ENCODE results near the gene FAM227B.
"Not testable (repeated sequence)": the region's sequence is repeated elsewhere in the genome, so short reads cannot be mapped to it uniquely, and the experiment has no call there.

The FAM227B gene

DNA sequence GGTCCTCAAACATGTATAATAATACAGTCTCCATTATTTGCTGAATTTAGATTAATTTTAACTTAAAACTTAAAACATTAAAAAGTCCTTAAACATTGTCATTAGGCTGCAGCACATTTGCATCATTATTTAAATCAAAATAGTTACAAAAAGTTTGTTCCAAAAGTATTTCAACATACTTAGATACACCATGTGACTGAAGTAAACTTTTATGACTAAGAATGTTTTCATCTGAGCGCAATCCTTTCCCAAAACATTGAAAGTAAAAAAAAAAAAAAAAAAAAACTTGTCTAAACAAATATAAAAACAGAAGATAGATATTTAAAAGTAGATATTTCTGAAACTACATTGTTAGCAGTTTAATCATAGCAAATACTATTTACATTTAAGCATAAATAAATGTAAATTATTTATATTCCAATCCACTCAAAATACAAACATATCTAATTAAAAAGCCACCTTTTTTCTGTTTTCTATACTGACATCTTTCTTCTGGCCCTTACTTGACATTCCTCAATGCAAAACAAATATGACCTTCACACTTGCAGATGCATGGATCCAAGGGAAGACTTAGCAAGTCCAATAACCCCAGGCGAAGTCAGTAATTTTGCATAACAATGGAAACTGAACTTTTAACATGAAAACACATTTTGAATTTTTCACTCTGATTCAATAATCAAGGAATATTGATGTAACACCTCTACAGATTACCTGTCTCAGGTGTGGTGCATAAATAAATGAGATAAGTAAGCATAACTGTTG is 10.3 kb downstream of the FAM227B start:
- FAIRE-seq: peak; percentile 50

DNA sequence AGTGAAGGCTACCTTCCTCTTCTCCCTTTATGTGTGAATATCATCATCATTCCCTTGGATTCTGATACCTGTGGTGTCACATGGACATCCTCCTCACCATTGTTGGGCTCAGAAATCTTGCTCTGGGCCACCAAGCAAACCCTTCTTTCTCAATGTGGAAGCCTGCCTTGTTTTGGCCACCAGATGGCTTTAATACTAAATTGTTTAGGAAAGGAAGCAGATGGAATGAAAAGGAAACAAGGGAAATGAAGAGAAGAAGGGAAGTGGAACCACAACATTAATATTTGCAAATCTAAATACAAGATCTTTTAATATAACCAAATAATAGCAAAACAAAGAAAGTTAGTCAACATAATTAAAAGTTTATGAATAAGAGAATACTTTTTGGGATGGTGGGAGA is 14.0 kb downstream of the FAM227B start:
- FAIRE-seq: no peak

DNA sequence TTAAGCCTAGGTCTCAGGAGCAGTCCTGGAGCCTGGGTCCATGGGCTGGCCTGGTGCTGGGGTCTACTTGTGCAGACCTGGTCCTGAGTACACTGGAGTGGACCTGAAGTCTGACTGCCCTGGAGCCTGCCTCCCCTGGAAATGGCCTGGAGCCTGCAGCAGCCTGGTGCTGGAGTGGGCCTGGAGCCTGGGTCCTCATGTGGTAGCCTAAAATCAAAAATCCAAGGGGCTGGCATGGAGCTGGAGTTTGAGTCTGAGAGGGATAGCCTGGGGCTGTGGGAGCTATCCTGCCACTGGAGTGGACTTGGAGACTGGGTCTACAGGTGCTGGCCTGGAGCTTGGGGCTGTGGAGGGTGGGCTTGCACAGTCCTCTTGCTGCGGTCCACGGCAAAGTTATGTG is 15.0 kb downstream of the FAM227B start:
- no peak for FAIRE-seq

DNA sequence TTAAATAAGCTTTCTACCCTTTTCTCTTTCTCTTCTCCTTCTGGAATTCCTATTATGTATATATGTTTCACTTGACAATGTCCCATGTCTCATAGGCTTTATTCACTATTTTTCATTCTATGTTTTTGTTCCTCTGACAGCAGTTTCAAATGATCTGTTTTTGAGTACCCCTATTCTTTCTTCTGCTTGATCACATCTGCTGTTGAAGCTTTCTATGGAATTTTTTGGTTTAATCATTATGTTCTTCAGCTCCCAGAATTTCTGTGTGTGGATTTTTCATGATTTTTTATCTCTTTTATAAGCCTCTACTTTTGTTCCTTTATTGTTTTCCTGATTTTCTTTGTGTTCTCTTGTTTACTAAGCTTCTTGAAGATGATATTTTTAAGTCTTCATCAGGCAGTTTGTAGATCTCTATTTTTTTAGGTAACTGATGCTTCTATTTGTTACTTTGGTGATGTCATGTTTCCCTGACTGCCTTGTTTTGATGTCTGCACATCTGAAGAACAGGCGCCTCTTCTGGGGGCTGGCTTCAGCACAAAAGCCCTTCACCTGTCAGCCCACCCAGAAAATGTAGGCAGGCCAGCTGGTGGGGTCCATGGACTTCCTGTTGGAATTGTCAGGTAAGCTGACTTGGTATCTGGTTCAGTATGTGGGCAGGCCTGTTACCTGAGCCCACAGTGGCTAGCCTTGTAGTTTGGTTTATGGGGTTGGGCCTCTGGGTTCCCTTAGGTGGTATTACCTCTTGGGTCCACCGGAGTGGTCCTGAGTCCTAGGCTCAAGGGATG is 15.8 kb downstream of the FAM227B start:
- FAIRE-seq: no peak

DNA sequence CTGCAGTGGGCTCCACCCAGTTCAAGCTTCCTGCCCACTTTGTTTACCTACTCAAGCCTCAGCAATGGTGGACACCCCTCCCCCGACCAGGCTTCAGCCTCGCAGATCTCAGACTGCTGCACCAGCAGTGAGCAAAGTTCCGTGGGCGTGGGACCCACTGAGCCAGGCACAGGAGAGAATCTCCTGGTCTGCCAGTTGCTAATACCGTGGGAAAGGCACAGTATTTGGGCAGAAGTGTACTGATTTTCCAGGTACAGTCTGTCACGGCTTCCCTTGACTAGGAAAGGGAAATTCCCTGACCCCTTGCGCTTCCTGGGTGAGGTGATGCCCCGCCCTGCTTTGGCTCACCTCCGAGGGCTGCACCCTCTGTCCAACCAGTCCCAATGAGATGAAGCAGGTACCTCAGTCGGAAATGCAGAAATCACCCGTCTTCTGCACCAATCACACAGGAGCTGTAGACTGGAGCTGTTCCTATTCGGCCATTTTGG is 27.7 kb downstream of the FAM227B start:
- FAIRE-seq: not testable (repeated sequence)

DNA sequence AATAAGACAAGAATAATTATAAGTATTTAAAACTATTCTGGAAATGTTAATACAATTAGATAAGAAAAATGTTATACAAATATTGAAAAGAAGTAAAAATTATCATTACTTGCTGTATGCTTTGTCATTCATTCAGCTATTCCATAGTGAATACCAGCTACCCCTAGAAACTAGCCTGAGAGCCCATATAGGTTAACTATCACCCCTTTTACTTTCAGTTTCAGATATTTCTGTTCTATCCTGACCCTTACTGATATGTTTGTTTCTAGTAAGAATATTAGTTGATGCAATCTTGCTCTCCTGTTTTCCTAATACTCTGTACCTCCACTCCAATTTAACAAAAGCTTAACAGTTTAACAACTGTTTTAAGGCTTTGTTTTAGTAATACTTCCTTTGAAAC is 31.6 kb downstream of the FAM227B start:
- no peak for FAIRE-seq

DNA sequence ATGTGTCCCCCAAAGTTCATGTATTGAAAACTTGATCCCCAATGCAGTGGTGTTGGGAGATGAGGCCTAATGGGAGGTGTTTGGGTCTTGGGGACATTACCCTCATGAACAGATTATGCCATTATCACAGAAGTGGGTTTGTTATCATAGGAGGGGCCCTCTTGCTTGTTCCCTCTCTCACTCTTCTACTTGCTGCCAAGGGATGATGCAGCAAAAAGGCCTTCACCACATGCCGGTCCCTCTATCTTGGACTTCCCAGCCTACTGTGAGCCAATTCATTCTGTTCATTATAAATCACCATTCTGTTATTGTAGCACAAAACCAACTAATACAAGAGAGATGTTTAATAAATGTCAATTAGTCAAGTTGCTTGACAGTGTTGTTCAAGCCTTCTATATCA is 47.2 kb downstream of the FAM227B start:
- FAIRE-seq: no peak

DNA sequence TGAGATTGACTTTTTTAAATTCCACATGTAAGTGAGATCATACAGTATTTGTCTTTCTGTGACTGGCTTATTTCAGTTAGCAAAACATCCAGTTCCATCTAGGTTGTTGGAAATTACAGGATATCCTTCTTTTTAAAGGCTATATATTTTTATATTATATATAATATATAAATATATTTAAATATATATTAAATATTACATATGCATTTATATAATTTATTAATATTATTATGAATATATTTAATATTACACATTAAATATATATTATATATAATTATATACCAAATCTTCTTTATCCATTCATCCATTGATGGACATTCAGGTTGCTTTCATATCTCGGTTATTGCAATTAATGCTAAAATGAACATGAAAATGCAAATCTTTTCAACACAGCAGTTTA is 49.9 kb downstream of the FAM227B start:
- peak; percentile 85 for FAIRE-seq

DNA sequence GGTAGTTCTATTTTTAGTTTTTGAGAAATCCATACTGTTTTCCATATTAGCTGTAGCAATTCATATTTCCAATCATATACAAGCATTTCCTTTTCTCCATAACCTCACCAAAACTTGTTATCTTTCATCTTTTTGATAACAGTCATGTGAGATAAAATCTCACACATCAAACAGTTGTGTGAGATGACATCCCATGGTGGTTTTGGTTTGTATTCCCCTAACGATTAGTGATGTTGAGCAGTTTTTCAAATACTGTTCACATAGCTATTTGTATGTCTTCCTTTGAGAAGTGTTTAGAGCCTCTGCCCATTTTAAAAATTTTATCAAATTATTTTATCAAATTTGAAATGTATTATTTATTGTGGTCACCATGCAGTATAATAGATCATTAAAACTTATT is 50.4 kb downstream of the FAM227B start:
- FAIRE-seq: no peak

DNA sequence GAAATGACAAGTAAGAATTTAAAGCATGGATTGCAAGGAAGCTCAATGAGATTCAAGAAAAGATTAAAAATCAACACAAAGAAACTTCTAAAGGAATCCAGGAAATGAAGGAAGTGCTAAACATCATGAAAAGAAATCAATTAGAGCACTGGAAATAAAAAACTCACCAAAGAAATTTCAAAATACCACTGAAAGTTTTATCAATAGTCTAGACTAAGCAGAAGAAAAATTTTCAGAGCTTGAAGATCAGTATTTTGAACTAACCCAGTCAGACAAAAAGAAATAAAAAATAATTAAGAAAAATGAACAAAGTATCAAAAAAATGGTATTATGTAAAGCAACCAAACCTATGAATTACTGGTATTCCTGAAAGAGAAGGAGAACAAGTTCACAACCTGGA is 60.6 kb downstream of the FAM227B start:
- FAIRE-seq: no peak

DNA sequence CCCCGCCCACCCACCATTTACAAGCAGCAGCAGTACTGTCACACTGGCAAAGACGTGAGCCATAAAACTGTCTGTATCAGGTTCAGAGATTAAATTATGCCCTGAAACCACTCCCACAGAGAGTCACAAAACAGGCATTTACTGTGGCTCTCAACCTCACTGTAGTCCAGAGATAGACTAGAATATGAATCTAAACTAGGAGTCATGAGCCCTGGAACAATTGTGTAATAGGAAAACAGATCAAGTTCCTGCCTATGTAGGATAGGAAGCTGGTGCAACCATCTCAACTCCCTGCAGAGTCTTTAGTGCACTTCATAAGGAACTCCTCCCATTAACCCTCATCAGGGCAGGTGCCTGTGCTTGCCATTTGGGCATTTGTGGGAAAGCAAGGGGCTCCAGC is 61.7 kb downstream of the FAM227B start:
- no peak for FAIRE-seq

DNA sequence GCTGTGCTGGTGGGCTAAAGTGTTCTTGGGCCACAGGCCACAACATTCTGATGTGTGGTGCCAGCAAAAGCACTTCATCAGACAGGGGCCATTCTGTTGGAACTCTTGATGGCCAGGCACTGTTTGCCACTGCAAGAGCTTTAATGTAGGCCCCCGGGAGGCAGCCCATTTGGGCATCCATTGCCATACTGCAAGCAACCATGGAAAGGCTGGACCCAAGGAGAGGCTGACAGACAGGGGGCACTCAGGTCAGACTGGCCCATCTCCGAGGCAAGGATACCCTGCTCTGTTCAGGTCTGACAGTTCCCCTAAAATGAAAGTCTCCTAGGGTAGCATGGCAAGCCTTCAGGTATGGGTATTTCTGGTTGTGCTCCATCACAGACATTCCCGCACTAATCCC is 64.2 kb downstream of the FAM227B start:
- no peak for FAIRE-seq

DNA sequence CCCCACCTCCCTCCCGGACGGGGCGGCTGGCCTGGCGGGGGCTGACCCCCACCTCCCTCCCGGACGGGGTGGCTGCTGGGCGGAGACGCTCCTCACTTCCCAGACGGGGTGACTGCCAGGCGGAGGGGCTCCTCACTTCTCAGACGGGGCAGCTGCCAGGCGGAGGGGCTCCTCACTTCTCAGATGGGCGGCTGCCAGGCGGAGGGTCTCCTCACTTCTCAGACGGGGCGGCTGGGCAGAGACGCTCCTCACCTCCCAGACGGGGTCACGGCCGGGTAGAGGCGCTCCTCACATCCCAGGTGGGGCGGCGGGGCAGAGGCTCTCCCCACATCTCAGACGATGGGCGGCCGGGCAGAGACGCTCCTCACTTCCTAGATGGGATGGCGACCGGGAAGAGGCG is 70.3 kb downstream of the FAM227B start:
- not testable (repeated sequence) for FAIRE-seq

DNA sequence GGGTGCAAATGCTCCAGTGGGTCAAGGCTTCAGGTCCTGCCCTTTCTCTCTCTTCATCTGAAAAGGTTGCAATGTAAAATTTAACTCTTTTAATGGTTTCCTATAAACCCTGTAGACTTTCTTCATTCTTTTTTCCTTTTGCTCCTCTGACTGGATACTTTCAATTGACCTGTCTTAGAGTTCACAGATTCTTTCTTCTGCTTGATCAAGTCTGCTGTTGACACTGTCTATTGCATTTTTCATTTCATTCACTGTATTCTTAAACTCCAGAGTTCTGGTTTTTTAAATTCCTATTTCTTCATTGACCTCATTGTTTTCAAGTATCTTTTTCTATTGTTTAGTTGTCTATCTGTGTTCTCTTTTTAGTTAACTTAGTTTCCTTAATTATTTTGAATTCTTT is 82.1 kb downstream of the FAM227B start:
- no peak for FAIRE-seq

DNA sequence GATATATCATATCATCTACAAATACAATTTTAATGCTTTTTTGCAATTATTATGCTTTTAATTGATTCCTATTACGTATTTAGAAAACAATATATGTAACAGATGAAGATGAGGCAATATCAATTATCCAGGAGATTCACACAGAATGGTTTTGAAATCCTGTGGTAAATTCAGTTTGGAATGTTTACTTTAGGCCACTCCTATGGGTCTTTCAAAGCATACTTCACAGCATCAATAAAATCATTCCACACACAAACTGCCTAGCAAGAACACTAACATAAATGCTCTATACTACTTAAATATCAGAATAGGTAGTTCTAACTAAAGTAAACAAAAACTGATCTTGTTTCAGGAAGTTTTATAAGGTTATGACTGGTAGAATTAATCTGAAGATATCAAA is 90.5 kb downstream of the FAM227B start:
- FAIRE-seq: no peak

DNA sequence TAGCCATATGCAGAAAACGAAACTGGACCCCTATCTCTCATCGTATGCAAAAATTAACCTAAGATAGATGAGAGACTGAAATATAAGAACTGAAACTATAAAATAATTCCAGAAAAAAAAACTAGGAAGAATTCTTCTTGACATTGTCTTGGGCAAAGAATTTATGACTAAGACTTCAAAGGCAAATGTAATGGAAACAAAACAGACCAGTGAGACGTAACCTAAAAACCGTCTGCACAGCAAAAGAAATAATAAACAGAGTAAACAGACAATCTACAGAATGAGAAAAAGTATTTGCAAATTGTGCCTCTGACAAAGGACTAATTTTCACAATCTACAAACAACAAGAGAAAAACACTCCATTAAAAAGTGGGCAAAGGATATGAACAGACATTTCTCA is 92.3 kb downstream of the FAM227B start:
- FAIRE-seq: no peak

DNA sequence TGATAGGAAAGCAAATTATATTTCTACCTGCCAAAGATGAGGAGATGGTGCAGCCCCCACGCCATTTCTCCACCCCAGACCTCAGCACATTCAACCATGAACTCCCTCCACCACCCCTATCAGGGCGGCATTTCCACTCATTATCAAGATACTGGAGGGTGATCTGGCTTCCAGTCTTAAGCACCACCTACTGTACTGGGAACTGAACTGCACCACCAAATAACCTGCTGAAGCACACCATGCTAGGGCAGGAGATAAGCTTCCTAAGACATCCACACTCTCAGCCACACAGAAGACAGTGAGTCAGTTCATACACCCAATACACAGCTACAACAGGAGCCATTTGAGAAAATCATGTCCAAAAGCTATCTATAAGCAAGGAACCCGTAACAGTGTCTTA is 98.8 kb downstream of the FAM227B start:
- no peak for FAIRE-seq

DNA sequence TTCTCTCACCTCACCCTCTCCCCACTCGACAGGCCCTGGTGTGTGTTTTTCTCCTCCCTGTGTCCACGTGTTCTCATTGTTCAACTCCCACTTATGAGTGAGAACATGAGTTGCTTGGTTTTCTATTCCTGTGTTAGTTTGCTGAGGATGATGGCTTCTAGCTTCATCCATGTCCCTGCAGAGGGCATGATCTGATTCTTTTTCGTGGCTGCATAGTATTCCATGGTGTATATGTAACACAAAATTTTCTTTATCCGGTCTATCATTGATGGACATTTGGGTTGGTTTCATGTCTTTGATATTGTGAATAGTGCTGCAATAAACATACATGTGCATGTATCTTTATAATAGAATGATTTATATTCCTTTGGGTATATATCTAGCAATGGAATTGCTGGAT is 107.9 kb downstream of the FAM227B start:
- FAIRE-seq: not testable (repeated sequence)

DNA sequence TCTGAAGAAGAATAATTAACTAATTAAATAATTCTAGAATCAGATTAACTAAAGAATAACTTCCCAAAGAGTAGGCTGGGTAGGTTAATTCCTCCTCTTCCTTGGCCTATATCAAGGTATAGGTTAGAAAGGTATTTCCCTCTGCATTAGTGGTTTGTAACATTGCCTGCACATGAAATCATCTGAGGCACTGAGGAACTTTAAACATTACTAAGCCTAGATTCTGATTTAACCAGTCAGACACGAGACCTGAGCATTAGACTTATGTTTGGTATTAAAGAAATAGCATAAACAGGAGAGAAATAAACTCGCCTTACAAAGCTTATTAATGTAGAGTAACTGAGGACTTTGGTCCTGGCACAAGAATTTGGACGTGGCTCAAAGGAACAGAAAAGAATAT is 113.4 kb downstream of the FAM227B start:
- FAIRE-seq: no peak

DNA sequence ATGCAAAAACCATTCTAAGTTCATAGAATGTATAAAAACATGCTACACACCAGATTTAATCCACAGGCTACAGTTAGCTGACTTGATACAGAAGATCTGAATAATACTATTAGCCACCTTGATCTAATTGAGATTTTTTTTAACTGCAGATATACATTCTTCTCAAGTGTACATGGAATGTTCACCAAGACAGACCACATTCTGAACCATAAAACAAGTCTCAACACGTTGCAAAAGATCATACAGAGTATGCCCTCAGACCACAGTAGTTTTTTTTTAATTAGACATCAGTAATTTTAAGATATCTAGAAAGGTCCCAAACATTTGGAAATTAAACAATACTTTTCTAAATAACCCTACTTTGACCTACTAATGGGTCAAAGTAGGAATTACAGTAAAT is 114.3 kb downstream of the FAM227B start:
- no peak for FAIRE-seq

DNA sequence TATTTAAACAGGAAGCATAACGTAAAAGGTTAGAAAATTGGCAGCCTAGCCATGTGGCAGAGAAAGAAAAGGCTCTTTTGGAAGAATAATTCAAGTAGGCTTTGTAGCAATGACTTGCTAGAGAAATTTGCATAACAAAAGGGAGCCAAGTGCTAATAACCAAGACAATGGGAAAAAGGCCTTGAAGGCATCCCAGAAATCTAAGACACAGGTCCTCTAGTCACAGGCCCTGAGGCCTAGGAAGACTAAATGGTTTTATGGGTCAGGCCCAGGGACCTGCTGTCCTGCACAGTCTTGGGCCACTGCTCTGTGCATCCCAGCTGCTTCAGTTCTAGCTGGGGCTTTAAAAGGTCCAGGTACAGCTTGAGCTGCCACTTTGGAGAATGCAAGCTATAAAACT is 119.0 kb downstream of the FAM227B start:
- no peak for FAIRE-seq

DNA sequence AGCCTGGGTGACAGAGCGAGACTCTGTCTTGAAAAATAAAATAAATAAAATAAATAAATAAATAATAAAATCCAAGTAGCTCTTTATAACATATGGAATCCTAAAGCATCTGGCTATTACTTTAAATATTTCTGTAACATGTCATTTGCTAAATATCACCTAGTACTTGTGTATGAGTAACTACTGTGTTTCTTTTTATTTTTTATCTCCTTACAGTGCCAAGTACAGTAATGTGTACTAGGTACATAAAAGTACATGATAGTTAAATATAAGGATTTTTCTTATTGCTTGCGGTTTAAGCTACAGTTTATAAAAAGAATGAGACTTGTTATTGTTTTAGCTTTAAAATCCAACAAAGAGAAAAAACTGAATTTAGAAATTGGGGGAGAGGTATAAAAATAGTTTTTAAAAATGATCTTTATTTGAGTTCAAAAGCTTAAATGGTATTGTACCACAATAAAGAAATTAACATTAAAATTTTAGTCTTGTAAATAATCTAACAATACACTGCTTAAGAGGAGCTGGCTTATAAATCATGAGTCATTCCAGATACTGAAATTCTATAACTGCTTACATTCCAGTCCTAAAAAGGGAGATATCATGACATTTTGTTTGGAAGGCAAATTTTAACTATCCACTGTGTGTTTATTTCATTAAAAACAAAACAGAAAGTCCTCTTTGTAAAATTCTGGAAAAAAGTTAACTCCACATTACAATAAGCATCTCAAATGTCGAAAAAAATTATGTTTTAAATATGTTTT is 124.4 kb downstream of the FAM227B start:
- FAIRE-seq: no peak

DNA sequence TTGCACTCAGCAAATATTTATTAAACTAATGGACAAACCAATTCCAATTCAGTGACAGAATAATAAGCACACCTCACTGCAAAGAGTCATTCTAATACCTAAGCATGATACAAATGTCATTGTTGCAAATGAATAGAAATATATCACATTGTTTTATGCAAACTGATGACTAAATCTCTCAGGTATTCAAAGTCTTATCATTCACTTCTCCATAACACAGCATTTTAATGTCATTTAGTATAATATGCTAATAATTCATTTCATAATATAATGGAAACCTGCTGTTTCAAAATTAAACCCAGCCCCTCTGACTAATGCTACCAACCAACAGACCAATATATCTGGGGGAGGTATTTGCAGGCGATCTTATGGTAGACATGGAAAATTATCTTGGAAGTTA is 125.8 kb downstream of the FAM227B start:
- FAIRE-seq: no peak

DNA sequence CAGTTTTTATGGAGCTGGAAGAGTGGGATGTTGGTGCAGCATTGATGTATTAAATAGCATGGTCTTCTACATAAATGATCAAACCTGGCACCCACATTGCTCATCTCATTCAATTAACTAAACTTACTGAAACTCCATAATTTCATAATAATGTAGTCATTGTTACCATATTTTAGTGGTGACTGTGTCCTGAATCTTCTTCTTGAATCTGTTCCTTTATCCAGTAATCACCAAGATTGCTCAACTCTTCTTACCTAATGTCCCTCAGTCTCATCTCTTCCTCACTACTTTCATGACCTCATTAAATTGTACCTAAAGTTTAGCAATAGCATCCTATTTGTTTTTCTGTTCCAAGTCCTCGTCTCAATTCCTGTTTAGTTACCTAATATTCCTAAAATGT is 127.8 kb downstream of the FAM227B start:
- FAIRE-seq: no peak
